HG02678 (cell line): ENCODE data around the gene G6PC3.
A peak's percentile ranks its signal among the peaks of the same experiment; 100 is the strongest.

Experiments used
- ATAC-seq: cut with Tn5 transposase; IDR thresholded peaks from one replicate; pipeline ENCODE4 v1.9.1; 2021; ENCODE audit warnings: mild to moderate bottlenecking, moderate library complexity; ENCODE audit not compliant: unreplicated experiment

The G6PC3 gene

DNA sequence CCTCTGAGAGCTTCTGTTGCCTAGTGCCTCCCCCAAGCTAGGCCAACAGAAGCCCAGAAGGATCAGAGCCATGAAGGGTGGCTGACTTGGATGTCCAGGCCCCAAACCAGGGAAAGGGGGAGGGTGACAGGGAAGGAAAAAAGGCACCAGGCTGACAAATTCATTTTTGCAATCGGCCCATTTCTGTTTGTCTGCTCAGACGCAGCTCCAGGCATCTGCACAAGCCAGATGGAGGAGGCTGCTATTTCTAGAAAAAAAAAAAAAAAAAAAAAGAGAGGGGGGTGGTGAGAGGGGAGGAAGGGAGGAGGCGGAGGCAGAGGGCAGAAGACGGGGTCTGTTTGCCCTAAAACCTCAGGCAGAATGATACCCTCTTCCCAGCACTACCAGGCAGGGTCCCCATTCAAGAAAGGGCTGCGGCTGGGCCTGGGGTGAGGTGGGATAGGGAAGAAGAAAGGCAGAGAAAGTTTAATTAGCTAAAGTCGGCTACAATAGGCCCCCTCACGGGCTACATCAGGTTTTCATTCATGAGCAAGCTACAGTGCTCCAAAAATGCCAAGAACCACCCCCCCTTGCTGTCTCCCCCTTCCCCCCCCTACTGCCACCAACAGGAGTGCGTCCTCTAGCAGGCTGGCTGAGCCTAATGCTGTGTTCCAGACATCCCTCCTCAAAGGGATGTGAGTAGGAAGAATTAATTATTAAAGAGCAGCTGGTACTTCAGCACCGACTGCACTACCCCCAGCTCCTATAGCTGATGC is 50.5 kb downstream of the G6PC3 start:
- ATAC-seq, result no peak

- no peak for ATAC-seq
Measured at GRCh38 chr17:44121997-44122815, 51.7 kb downstream of the G6PC3 start.

DNA sequence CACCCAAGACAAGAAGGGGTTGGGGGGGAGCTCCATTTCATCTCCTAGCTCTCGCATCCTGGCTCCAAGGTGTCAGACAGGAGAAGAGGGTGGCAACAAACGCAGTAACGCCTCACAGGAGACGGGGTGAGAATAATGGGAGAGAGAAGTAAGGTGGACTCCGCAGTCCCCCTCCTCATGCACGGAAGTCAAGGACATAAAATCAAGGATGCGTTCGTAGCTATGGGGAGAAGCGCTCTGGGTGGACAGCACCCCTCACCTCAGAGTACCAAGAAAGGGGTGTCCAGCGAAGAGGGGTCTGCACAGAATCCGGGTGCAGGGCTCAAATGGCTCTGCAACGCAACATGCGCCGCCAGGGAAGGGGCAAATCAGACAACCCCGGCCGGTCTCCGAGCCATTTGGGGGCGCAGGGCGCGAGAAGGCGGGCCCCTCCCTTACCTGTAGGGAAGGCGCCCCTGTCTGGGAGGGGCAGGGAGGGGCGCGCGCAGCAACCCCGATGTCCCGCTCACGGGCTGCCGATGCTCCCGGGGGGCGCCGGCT is 52.4 kb downstream of the G6PC3 start:
- ATAC-seq, result peak; percentile 25

GRCh38 chr17:44123356-44124117 is 53.0 kb downstream of the G6PC3 start, which contains the start of gene HDAC5:
Gene HDAC5, minus strand, starts transcription at chr17:44123641. Its CDS starts 6,126 bp downstream, at chr17:44117515.
- ATAC-seq, result peak; percentile 94

DNA sequence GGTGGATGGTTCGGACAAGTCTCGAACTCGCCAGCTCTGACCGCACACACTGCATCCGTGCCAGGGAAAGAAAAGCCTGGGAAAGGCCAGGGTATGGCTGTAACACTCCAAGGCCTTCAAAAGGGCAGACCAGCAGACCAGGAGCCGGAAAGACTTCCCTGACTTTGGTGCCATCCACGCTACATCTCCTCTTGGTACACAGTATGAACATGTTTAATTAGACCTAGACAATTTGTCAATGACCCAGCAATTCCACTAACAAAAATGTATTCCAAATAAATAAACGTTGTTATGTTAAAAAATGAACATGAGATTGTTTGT is 53.5 kb downstream of the G6PC3 start:
- peak; percentile 4 for ATAC-seq
